Stomach (tissue), 4 donors: Measurements from ENCODE around the gene LCLAT1.

ENCODE experiments used
- CTCF ChIP-seq, 7 experiments: fragments of 450-650 bp in 4 of 7; fragments of 200-600 bp in 3 of 7; sonication (generic) in 3 of 7; IDR thresholded peaks; one replicate each; pipeline ENCODE4 v1.5.1; 2016 to 2019; ENCODE audit warnings: antibody characterized with exemption in 7 of 7, control low read depth in 2 of 7, mild to moderate bottlenecking in 1 of 7
- EP300 ChIP-seq: sonication (generic); formaldehyde crosslinking; IDR thresholded peaks from one replicate; pipeline ENCODE4 v1.6.1; 2017; ENCODE audit warnings: antibody characterized with exemption
- POLR2A ChIP-seq, 4 donors: fragments of 450-650 bp; IDR thresholded peaks; one replicate each; pipeline ENCODE4 v1.6.1; 2016; ENCODE audit warnings: antibody characterized with exemption in 4 of 4, control low read depth in 2 of 4, mild to moderate bottlenecking in 1 of 4, moderate library complexity in 1 of 4

GRCh38 chr2:30492619-30493018, 45.6 kb downstream of the LCLAT1 start:
- TF ChIP-seq CTCF (IDR thresholded peaks at IDR 0.05) (no peak), POLR2A (IDR thresholded peaks at IDR 0.05) (no peak), EP300 (no peak)
